Measurements from ENCODE around the gene PRKN. TPM values are rescaled to one million over a fixed set of nuclear protein-coding genes. Genes with fewer than 3 reads are reported as not detected.

Gene PRKN
- total and polyA plus RNA-seq, 2 donors (not counting 3 experiments of a cell fraction or from before 2014, with no cell fraction given), result 0.06 TPM; not detected in 1

- Histone ChIP-seq H2AFZ (ENCODE audit: low read depth, low read length) (no peak overlapping the region), H4K20me1 (replicated peaks; ENCODE audit: control insufficient read depth, extremely low read depth, insufficient read depth, low read length) (no peaks in the 10 kb centered on the region), H3K9ac (replicated peaks; ENCODE audit: extremely low read depth, insufficient read depth, low read length) (no peak overlapping the region), H3K9me1 (replicated peaks; ENCODE audit: control insufficient read depth, extremely low read depth, insufficient read depth, low read length) (no peaks in the 10 kb centered on the region), H3K4me2 (ENCODE audit: insufficient read depth, low read length) (no peak overlapping the region), H3K4me1 (ENCODE audit: control insufficient read depth, extremely low read depth, insufficient read depth, low read length) (no peaks in the 10 kb centered on the region), H3K4me3 (replicated peaks in 1 of 3; ENCODE audit: insufficient read depth in 1 of 3, low read depth in 1 of 3, low read length in 3 of 3) (no peak overlapping the region), H3K27ac (ENCODE audit: insufficient read depth, low read depth, low read length) (no peak overlapping the region), H3K9me3 (replicated peaks; ENCODE audit: control insufficient read depth, insufficient read depth, low read length) (no peaks in the 10 kb centered on the region), H3K36me3 (ENCODE audit: control insufficient read depth in 2 of 2, extremely low read depth in 1 of 2, insufficient read depth in 2 of 2, low read length in 2 of 2) (no peaks in the 10 kb centered on the region), H3K27me3 (ENCODE audit: control insufficient read depth in 2 of 2, insufficient read depth in 2 of 2, low read length in 2 of 2) (no peaks in the 10 kb centered on the region), H3K79me2 (ENCODE audit: control insufficient read depth, insufficient read depth, low read length) (no peaks in the 10 kb centered on the region)
- no peak for TF ChIP-seq GATA2 (IDR thresholded peaks at IDR 0.05; ENCODE audit: insufficient read depth, insufficient read length, low read depth, low read length)
- TF ChIP-seq MYC (IDR thresholded peaks at IDR 0.05; ENCODE audit: low read depth, low read length), result no peak
- no peak for TF ChIP-seq FOS (IDR thresholded peaks at IDR 0.05; ENCODE audit: borderline replicate concordance, insufficient read depth, low read length)
- no peak for TF ChIP-seq CTCF (IDR thresholded peaks at IDR 0.05; ENCODE audit: extremely low read depth in 1 of 2, insufficient read depth in 1 of 2, low read depth in 1 of 2, low read length in 2 of 2)
- TF ChIP-seq POLR2A (IDR thresholded peaks at IDR 0.05; ENCODE audit: low read depth, low read length), result no peak
- no peak for TF ChIP-seq EZH2 (IDR thresholded peaks at IDR 0.05; ENCODE audit: borderline replicate concordance, low read depth, low read length, severe bottlenecking)
- no peak for TF ChIP-seq MAX (IDR thresholded peaks at IDR 0.05; ENCODE audit: insufficient read depth, insufficient read length)
- no peak for TF ChIP-seq JUN (IDR thresholded peaks at IDR 0.05; ENCODE audit: borderline replicate concordance, insufficient read depth, insufficient read length, low read depth)
- TF ChIP-seq POLR2AphosphoS5 (IDR thresholded peaks at IDR 0.05; ENCODE audit: insufficient read depth, low read depth, low read length), result no peak
- POLR2A ChIA-PET, result no interaction called here
- dilution Hi-C loops (cut with MboI; ENCODE audit: extremely low pct_ligation_motif_present, low sequenced_read_pairs) (no loop called here), intact Hi-C loops (cut with micrococcal nuclease) (no loop called here)
- no peak for FAIRE-seq
- DNase-seq (ENCODE audit: low read depth, low spot score), result no peak
- CTCF ChIA-PET, result interaction anchor here (0.8 kb wide), 1 partner anchor 32 kb away, joined by 3 read pairs; no protein-coding TSS in a partner anchor
- BruUV-seq (replicated peaks), result no TSS peak
These were observed 99.7 kb downstream of the PRKN start for GRCh38 chr6:162627825-162628224.

All from endothelial cell of umbilical vein (primary cell).